Putamen (tissue), 1 donor: ENCODE data around the gene MOB3A.
"Not testable (repeated sequence)": the region's sequence is repeated elsewhere in the genome, so short reads cannot be mapped to it uniquely, and the experiment has no call there.

Experiments
- DNase-seq: peaks from one replicate; pipeline ENCODE4 v3.0.0-alpha.2; 2016; ENCODE audit warnings: low spot score

MOB3A gene

DNA sequence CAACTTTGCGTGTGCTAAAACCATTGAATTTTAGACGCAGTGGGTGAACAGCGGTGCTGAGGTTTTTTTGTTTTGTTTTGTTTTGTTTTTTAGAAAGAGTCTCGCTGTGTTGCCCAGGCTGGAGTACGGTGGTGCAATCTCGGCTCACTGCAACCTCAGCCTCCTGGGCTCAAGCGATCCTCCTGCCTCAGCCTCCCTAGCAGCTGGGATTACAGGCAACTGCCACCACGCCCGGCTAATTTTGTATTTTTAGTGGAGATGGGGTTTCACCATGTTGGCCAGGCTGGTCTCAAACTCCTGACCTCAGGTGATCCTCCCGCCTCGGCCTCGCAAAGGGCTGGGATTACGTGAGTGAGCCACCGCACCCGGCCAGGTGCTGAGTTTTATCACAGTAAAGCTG is 61.9 kb downstream of the MOB3A start:
- not testable (repeated sequence) for DNase-seq

DNA sequence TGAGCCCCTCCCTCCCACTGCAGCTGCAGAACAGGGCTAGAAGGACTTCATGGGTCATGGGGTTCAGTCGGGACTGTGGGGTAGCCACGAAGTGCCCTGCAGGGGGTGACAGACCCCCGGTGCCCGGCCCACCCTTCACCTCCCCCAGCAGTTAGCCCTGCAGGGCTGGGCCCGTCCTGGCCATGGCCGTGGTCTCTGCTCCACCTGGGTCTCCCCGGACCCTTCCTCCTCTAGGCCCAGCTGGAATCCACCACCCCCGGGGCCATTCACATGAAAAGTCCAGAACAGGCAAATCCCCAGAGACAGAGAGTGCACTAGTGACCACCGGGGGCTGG is 62.3 kb downstream of the MOB3A start:
- DNase-seq, result no peak

DNA sequence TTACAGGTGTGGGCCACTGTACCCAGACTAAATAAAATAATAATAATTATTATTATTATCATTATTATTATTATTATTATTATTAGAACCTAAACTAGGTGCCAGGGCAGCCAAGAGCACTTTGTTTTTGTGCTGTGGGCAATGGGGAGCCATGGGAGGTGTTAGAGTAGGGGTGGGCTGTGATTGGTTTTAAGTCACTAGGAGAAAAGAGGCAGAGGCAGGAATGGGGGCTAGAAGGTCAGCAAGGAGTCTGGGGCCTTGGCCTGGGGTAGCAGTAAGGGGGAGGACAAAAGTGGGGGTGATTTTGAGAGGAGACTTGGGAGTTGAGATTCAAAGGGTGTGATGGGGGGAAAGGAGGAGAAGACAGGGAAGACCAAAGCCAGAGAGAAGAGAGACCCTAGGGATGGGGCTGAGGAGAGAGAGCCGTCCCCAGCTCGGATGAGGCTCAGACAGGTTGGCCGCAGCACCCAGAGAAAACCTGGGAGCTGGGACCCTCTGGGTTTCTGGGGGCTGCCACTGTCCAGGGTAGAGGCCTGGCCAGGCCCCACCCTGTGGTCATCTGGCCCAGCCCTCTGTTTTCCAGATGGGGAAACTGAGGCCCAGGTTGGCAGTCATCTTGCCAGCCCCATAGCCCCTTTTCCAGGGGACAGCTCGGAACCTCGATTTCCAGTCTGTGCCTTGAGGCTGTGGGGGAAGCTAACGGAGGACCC is 62.9 kb downstream of the MOB3A start:
- no peak for DNase-seq

DNA sequence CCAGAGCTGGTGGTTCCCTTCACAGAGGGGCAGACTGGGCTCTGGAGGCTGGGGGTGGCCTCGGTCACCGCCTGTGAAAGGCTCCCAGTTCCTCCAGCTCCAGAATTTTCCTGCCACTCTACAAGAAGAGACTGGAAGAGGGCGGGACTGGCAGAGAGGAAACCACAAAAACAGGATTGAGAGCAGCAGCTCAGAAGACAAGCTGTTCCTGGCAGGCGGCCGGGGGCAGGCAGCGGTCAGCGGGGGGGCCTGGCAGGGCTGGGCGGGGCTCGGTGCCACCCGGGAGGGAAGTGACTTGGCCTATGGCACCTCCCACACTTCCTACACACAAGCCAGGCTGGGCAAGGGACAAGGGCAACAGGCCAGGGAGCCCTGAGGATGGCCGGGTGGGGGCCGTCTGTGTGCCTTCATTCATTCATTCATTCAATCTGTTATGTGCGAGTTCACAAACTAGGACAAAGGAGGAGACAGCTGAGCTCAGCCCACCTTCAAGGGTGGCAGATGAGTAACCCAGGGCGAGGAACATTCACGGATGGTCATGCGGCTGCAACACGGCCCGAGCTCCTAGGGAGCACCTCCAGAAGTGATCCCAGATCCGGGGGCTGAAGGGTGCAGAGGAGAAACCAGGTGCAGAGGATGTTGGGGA is 63.7 kb downstream of the MOB3A start:
- DNase-seq, result peak; percentile 90

- no peak for DNase-seq
Observed at GRCh38 chr19:2027361-2027760, 68.8 kb downstream of the MOB3A start.

DNA sequence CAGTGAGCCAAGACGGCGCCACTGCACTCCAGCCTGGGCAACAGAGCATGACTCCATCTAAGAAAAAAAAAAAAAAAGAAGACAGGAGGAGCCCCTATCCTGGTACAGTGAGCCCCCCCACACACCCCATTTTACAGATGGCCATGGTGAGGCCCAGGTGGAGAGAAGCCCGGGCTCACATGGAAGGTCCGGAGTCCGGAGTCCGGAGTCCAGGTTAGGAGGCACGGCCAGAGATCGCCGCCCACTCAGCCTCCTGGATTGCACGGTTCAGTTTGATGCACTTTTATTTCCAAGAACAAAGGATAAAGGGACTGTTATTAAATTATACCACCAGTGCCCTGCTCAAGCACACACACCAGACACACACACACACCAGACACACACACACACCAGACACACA is 69.4 kb downstream of the MOB3A start:
- DNase-seq, result no peak

GRCh38 chr19:2022289-2022688 is 73.8 kb downstream of the MOB3A start:
- no peak for DNase-seq

GRCh38 chr19:2021453-2022140 is 74.5 kb downstream of the MOB3A start:
- DNase-seq, result no peak
